T-helper 2 cell treated with Interferon-gamma antibody and Interleukin-4, amounts not matched to agents 5 μg/mL and 100 μg/mL, for 36 hours (primary cell): ENCODE results near the gene DNAH1.

ENCODE experiments used
- DNase-seq: peaks from one replicate; pipeline ENCODE4 v3.0.0; 2021; ENCODE audit warnings: low spot score
- H3K27ac Mint-ChIP-seq: one replicate; pipeline ENCODE4 v1.8.0; 2021; ENCODE audit warnings: mild to moderate bottlenecking, mixed read lengths
- H3K27me3 Mint-ChIP-seq: one replicate; pipeline ENCODE4 v1.8.0; 2021; ENCODE audit warnings: low read depth, mixed read lengths
- H3K36me3 Mint-ChIP-seq: one replicate; pipeline ENCODE4 v1.8.0; 2021; ENCODE audit warnings: low read depth, mixed read lengths
- H3K4me1 Mint-ChIP-seq: one replicate; pipeline ENCODE4 v1.8.0; 2021; ENCODE audit warnings: low read depth, mixed read lengths
- H3K4me3 Mint-ChIP-seq: one replicate; pipeline ENCODE4 v1.8.0; 2022; ENCODE audit warnings: mild to moderate bottlenecking, moderate library complexity, mixed read lengths
- H3K9me3 Mint-ChIP-seq: one replicate; pipeline ENCODE4 v1.8.0; 2021; ENCODE audit warnings: mixed read lengths

The DNAH1 gene

DNA sequence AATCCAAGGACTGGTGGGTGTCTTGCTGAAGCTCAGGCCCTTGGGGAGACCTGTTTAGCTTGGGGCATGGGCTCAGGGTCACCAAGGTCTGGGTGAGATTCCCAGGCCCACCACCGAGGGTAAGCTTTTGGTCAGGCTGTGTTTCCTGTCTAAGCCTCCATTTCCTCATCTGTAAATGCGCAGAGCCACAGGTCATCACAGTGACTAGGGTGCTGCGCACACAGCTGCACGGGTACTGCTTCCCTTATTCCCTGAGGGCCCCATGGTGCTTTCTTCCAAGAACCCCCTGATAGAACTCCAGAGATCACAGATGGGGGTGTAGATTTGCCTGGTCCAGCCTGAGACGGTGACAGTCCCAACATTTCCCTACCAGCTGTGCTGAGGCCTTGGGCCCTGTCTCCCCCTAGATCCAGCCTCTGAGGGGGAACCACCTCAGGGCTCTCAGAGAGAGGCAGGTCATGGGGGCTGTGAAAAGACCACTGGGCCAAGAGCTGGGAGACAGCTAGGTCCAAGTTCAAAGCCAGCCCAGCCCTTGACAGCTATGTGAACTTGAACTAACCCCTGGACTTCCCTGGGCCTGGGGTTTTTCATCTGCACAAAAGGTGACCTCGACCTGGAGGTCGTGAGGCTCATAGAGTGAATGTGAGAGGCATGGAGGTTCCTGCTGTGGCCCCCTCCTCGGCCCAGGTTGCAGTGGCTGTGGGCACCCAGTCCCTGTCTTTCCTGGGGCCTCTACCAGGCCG lies 68.1 kb downstream of the DNAH1 start:
- Mint-ChIP-seq H3K27me3 (no peaks in the 10 kb centered on the region), H3K36me3 (peaks cover 2% of the 10 kb centered on the region), H3K27ac (no peak overlapping the region), H3K4me3 (no peak overlapping the region), H3K4me1 (no peaks in the 10 kb centered on the region), H3K9me3 (no peaks in the 10 kb centered on the region)
- DNase-seq = no peak

- Mint-ChIP-seq H3K27ac (peak overlapping the region; percentile 31), H3K4me1 (no peaks in the 10 kb centered on the region), H3K9me3 (no peaks in the 10 kb centered on the region), H3K4me3 (no peak overlapping the region), H3K36me3 (peaks cover 2% of the 10 kb centered on the region), H3K27me3 (no peaks in the 10 kb centered on the region)
- DNase-seq = no peak
These were observed 69.0 kb downstream of the DNAH1 start for GRCh38 chr3:52385157-52385556.

- no peak overlapping the region for H3K4me3 Mint-ChIP-seq
- H3K36me3 Mint-ChIP-seq = peaks cover 2% of the 10 kb centered on the region
- H3K27me3 Mint-ChIP-seq = no peaks in the 10 kb centered on the region
- H3K9me3 Mint-ChIP-seq = no peaks in the 10 kb centered on the region
- H3K27ac Mint-ChIP-seq = no peak overlapping the region
- H3K4me1 Mint-ChIP-seq = no peaks in the 10 kb centered on the region
- no peak for DNase-seq
These were observed 71.4 kb downstream of the DNAH1 start for GRCh38 chr3:52387481-52387880.

DNA sequence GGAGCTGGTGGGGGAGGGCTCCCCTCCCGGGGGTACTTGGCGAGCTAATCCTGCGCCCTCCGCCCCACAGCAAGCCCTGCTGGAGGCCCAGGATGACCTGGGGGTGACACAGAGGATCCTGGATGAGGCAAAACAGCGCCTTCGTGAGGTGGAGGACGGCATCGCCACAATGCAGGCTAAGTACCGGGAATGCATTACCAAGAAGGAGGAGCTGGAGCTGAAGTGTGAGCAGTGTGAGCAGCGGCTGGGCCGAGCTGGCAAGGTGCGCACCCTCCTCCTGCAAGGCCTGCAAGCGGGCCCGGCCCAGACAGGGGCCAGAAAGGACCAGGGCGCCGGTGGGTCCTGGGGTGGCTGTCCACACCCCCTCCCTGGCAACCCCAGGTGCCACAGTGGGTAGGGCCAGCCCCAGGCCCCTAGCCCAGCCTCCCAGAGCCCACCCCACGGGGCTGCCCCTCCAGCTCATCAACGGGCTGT lies 72.3 kb downstream of the DNAH1 start:
- Mint-ChIP-seq H3K27ac (no peak overlapping the region), H3K4me1 (no peaks in the 10 kb centered on the region), H3K9me3 (no peaks in the 10 kb centered on the region), H3K36me3 (peaks cover 6% of the 10 kb centered on the region), H3K27me3 (no peaks in the 10 kb centered on the region), H3K4me3 (no peak overlapping the region)
- no peak for DNase-seq

GRCh38 chr3:52388933-52389332 lies 72.8 kb downstream of the DNAH1 start:
- Mint-ChIP-seq H3K4me1 (no peaks in the 10 kb centered on the region), H3K36me3 (peaks cover 6% of the 10 kb centered on the region), H3K27ac (no peak overlapping the region), H3K9me3 (no peaks in the 10 kb centered on the region), H3K4me3 (no peak overlapping the region), H3K27me3 (no peaks in the 10 kb centered on the region)
- no peak for DNase-seq

GRCh38 chr3:52391096-52391495 lies 75.0 kb downstream of the DNAH1 start:
- Mint-ChIP-seq H3K36me3 (peaks cover 6% of the 10 kb centered on the region), H3K27ac (no peak overlapping the region), H3K9me3 (no peaks in the 10 kb centered on the region), H3K27me3 (no peaks in the 10 kb centered on the region), H3K4me3 (no peak overlapping the region), H3K4me1 (no peaks in the 10 kb centered on the region)
- DNase-seq = no peak

- Mint-ChIP-seq H3K4me1 (no peaks in the 10 kb centered on the region), H3K36me3 (peaks cover 6% of the 10 kb centered on the region)
These were observed 76.3 kb downstream of the DNAH1 start for GRCh38 chr3:52392216-52392930.

GRCh38 chr3:52393131-52393807 lies 77.2 kb downstream of the DNAH1 start:
- Mint-ChIP-seq H3K9me3 (no peaks in the 10 kb centered on the region), H3K27me3 (no peaks in the 10 kb centered on the region), H3K4me3 (no peak overlapping the region), H3K27ac (no peak overlapping the region), H3K4me1 (no peaks in the 10 kb centered on the region), H3K36me3 (peaks cover 6% of the 10 kb centered on the region)
- no peak for DNase-seq

More at GRCh38 chr3:52392216-52392930, 76.3 kb downstream of the DNAH1 start:
- H3K27ac Mint-ChIP-seq = no peak overlapping the region
- DNase-seq = no peak
- no peak overlapping the region for H3K4me3 Mint-ChIP-seq
- no peaks in the 10 kb centered on the region for H3K27me3 Mint-ChIP-seq
- no peaks in the 10 kb centered on the region for H3K9me3 Mint-ChIP-seq

DNA sequence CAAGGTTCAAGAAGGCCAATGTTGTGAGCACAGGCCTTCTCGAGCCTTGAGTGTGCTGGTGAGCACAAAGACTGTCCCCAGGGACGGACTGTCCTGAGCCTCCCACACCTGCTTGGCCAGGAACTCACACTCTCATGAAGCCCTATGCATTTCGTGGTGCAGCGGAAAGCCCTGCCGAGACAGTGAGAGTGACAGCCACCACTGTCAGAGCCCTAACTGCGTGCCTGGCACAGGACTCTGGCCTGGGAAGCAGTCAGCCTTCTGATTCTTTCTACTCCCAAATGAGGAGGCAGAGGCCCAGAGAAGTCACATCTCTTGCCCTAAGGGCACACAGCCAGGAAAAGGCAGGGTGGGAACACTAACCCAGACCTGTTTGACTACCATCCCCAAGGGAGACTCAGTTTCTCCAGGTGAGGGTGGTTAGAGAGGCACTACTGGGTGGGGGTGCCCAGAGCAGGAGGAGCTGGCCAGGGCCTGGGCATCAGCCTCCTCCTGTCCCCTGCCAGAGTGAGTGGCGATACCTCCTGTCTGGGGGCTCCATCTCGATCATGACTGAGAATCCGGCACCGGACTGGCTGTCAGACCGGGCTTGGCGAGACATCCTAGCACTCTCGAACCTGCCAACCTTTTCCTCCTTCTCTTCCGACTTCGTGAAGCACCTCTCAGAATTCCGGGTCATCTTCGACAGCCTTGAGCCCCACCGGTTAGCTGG lies 78.0 kb downstream of the DNAH1 start:
- H3K9me3 Mint-ChIP-seq = no peaks in the 10 kb centered on the region
- no peak for DNase-seq
- H3K4me1 Mint-ChIP-seq = no peaks in the 10 kb centered on the region
- no peak overlapping the region for H3K27ac Mint-ChIP-seq
- H3K27me3 Mint-ChIP-seq = no peaks in the 10 kb centered on the region
- H3K4me3 Mint-ChIP-seq = no peak overlapping the region
- H3K36me3 Mint-ChIP-seq = peaks cover 4% of the 10 kb centered on the region

DNA sequence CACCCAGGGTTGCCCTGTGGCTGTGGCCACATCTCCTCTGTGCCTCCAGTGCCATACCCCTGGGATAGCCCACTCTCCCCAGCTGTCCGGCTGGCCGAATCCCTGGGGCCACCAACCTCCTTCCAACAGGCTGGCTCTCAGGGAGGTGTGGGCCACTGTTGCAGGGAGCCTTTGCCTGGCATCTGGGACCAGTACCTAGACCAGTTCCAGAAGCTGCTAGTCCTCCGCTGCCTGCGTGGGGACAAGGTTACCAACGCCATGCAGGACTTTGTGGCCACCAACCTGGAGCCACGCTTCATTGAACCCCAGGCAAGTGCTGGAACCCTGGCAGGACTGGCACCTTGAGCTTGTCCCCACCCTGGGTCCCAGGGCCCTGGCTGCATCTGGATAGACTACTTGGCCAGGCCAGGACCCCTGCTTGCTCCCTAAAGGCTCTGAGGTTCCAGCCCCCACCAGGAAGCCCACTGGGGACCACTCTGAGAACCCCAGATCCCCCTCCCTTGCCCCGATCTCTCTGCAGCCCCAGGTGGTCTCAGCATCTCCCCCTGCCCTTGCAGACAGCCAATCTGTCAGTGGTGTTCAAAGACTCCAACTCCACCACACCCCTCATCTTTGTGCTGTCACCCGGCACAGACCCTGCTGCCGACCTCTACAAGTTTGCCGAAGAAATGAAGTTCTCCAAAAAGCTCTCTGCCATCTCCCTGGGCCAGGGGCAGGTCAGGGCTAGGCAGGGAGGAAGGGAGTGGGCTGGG lies 78.8 kb downstream of the DNAH1 start:
- Mint-ChIP-seq H3K36me3 (peaks cover 4% of the 10 kb centered on the region), H3K27ac (no peak overlapping the region), H3K9me3 (no peaks in the 10 kb centered on the region), H3K4me1 (no peaks in the 10 kb centered on the region), H3K27me3 (no peaks in the 10 kb centered on the region), H3K4me3 (no peak overlapping the region)
- DNase-seq = no peak

- H3K4me1 Mint-ChIP-seq = no peaks in the 10 kb centered on the region
These were observed 79.4 kb downstream of the DNAH1 start for GRCh38 chr3:52395503-52395865.

GRCh38 chr3:52396011-52396906 lies 80.1 kb downstream of the DNAH1 start:
- Mint-ChIP-seq H3K4me3 (no peak overlapping the region), H3K9me3 (no peaks in the 10 kb centered on the region)

More at GRCh38 chr3:52395503-52395865, 79.4 kb downstream of the DNAH1 start:
- no peak overlapping the region for H3K4me3 Mint-ChIP-seq
- no peaks in the 10 kb centered on the region for H3K27me3 Mint-ChIP-seq
- H3K36me3 Mint-ChIP-seq = peaks cover 4% of the 10 kb centered on the region
- H3K9me3 Mint-ChIP-seq = no peaks in the 10 kb centered on the region
- H3K27ac Mint-ChIP-seq = no peak overlapping the region
- no peak for DNase-seq

More at GRCh38 chr3:52396011-52396906, 80.1 kb downstream of the DNAH1 start:
- Mint-ChIP-seq H3K27me3 (no peaks in the 10 kb centered on the region), H3K4me1 (no peaks in the 10 kb centered on the region), H3K36me3 (peaks cover 7% of the 10 kb centered on the region), H3K27ac (no peak overlapping the region)
- DNase-seq = no peak
